HT-29 (cell line): ENCODE data around the gene CACNG8. TPM values are rescaled to one million over a fixed set of nuclear protein-coding genes. Genes with fewer than 3 reads are reported as not detected.
"Not testable (repeated sequence)": the region's sequence is repeated elsewhere in the genome, so short reads cannot be mapped to it uniquely, and the experiment has no call there.

Experiments used
- DNase-seq: peaks from one replicate; pipeline ENCODE4 v3.0.0-alpha.2; 2015; ENCODE audit warnings: low spot score
- small RNA-seq: library from RNA; depleted of rRNA; stranded (forward); fragments of <200 nt; gene quantifications from one replicate; pipeline ENCODE3, GENCODE V24; 2014
- total RNA-seq: library from RNA; depleted of rRNA; stranded (reverse); fragments of >200 nt; shearing (Covaris generic); gene quantifications from 2 replicates; pipeline ENCODE4 v1.2.3, GENCODE V29; 2014; rRNA removed

Gene CACNG8
- total RNA-seq, 1 experiment from 2014 or later: 0.86 TPM

DNA sequence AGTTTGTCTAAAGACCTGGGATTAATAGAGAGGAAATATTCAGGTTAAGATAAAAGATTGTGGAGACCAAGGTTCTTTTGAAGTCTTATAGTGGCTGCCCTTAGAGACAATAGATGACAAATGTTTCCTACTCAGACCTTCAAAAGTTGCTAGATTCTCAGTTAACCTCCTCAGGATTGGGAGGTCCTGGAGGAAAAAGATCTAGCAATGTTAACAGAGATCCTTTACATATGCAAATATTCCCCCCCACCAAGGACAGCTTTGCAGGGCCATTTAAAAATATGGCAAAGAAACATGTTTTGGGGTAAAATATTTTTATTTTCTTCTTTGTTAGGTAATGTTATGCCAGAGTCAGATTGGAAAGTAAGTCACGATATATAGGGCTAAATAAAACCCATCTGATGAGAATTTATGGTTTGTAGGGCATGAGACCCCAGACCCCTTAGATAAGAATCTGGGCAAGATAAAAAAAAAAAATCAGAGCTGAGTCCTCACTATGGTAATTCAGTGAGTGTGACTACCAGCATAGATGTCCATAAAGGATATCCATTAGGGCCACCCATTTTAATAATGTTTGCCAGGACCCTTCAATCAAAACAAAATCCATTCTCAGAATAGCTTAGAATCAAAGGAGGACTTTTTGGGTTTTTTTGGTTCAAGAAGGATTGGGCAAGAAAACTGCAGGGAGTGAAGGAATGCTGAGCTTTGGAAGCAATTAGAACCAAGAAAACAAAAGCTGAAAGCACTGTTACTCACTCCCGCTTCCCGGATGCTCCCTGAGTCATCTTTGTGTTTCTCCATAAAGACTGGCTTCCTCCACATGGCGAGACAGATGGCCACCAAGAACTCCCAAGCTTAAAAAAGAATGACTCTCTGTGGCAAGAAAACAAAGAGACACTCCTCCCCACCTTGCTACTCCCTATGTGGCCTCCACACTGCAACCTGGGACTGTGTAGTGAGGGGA, 72.8 kb downstream of the CACNG8 start:
- DNase-seq: no peak

GRCh38 chr19:54036542-54036941, 73.8 kb downstream of the CACNG8 start:
- not testable (repeated sequence) for DNase-seq

Small RNA genes lying within 50 kb of the gene (small RNA-seq; reads per million reads assigned to genes)
- not detected for gene AC012314.20

Other genes starting within 250 kb of the CACNG8 start
- not detected in 2 replicates for gene NLRP12, start 138.6 kb upstream of the CACNG8 start, total RNA-seq
- gene MYADM, start 95.1 kb upstream of the CACNG8 start, total RNA-seq: 103 and 139 TPM in 2 replicates
- 0.03 and 0.05 TPM in 2 replicates for gene PRKCG, start 80.7 kb upstream of the CACNG8 start, total RNA-seq
- not detected in 2 replicates for gene CACNG7, start 53.7 kb upstream of the CACNG8 start, total RNA-seq
- 0.99 and 2.3 TPM in 2 replicates for gene CACNG6, start 28.7 kb downstream of the CACNG8 start, total RNA-seq
- not detected in 2 replicates for gene VSTM1, start 101.0 kb downstream of the CACNG8 start, total RNA-seq
- gene TARM1, start 118.4 kb downstream of the CACNG8 start, total RNA-seq: not detected in 2 replicates
- gene OSCAR, start 137.9 kb downstream of the CACNG8 start, total RNA-seq: 0.05 TPM in 1 of 2 replicates, not detected in the other
- gene NDUFA3, start 139.9 kb downstream of the CACNG8 start, total RNA-seq: 133 and 176 TPM in 2 replicates
- gene TFPT, start 152.7 kb downstream of the CACNG8 start, total RNA-seq: 10.7 and 20.0 TPM in 2 replicates
- gene PRPF31, start 152.8 kb downstream of the CACNG8 start, total RNA-seq: 157 and 165 TPM in 2 replicates
- gene CNOT3, start 174.8 kb downstream of the CACNG8 start, total RNA-seq: 38.9 and 40.0 TPM in 2 replicates
- gene LENG1, start 196.8 kb downstream of the CACNG8 start, total RNA-seq: 12.9 and 14.9 TPM in 2 replicates
- gene TMC4, start 210.2 kb downstream of the CACNG8 start, total RNA-seq: 22.5 and 45.3 TPM in 2 replicates
- 266 and 285 TPM in 2 replicates for gene MBOAT7, start 226.6 kb downstream of the CACNG8 start, total RNA-seq
- gene TSEN34, start 228.4 kb downstream of the CACNG8 start, total RNA-seq: 234 and 255 TPM in 2 replicates
- 4,595 and 4,707 TPM in 2 replicates for gene RPS9, start 237.9 kb downstream of the CACNG8 start, total RNA-seq